ENCODE measurements around the gene MTRF1L.

The MTRF1L gene

GRCh38 chr6:153031335-153031955, 28.9 kb upstream of the MTRF1L start:
- Histone ChIP-seq H3K4me1 (ENCODE audit: control insufficient read depth, low read length) (no peaks in the 10 kb centered on the region), H3K27ac (ENCODE audit: low read depth, low read length) (no peak overlapping the region), H3K4me2 (ENCODE audit: low read length) (no peak overlapping the region), H3K27me3 (ENCODE audit: control insufficient read depth, low read length) (peaks cover 5% of the 10 kb centered on the region; the same call in 1 of the 2 replicates), H3F3A (ENCODE audit: control insufficient read depth, insufficient read depth) (no peaks in the 10 kb centered on the region), H3K36me3 (ENCODE audit: control insufficient read depth, low read length) (no peaks in the 10 kb centered on the region), H3K79me2 (ENCODE audit: control insufficient read depth, low read length) (no peaks in the 10 kb centered on the region), H3K4me3 (ENCODE audit: low read length) (no peak overlapping the region), H4K20me1 (ENCODE audit: control insufficient read depth, insufficient read depth, low read depth, low read length) (no peaks in the 10 kb centered on the region), H3K9me2 (replicated peaks; ENCODE audit: control insufficient read depth, low read length) (no peaks in the 10 kb centered on the region), H3K9me3 (ENCODE audit: control insufficient read depth, insufficient read depth, low read length) (no peaks in the 10 kb centered on the region)
- TF ChIP-seq CTCF (IDR thresholded peaks at IDR 0.05; ENCODE audit: low read depth, low read length, poor library complexity, severe bottlenecking) (no peak), EZH2phosphoT487 (IDR thresholded peaks at IDR 0.05; ENCODE audit: borderline replicate concordance, low read length) (no peak)

GRCh38 chr6:153028963-153029362, 26.5 kb upstream of the MTRF1L start:
- Histone ChIP-seq H4K20me1 (ENCODE audit: control insufficient read depth, insufficient read depth, low read depth, low read length) (no peaks in the 10 kb centered on the region), H3K4me3 (ENCODE audit: low read length) (no peak overlapping the region), H3K4me2 (ENCODE audit: low read length) (no peak overlapping the region), H3F3A (ENCODE audit: control insufficient read depth, insufficient read depth) (no peaks in the 10 kb centered on the region), H3K9me2 (replicated peaks; ENCODE audit: control insufficient read depth, low read length) (no peaks in the 10 kb centered on the region), H3K27me3 (ENCODE audit: control insufficient read depth, low read length) (peaks cover 15% of the 10 kb centered on the region; the same call in 1 of the 2 replicates), H3K4me1 (ENCODE audit: control insufficient read depth, low read length) (no peaks in the 10 kb centered on the region), H3K27ac (ENCODE audit: low read depth, low read length) (no peak overlapping the region), H3K36me3 (ENCODE audit: control insufficient read depth, low read length) (no peaks in the 10 kb centered on the region), H3K79me2 (ENCODE audit: control insufficient read depth, low read length) (no peaks in the 10 kb centered on the region), H3K9me3 (ENCODE audit: control insufficient read depth, insufficient read depth, low read length) (no peaks in the 10 kb centered on the region)
- TF ChIP-seq EZH2phosphoT487 (IDR thresholded peaks at IDR 0.05; ENCODE audit: borderline replicate concordance, low read length) = no peak
- no peak for TF ChIP-seq CTCF (IDR thresholded peaks at IDR 0.05; ENCODE audit: low read depth, low read length, poor library complexity, severe bottlenecking)

GRCh38 chr6:153028286-153028685, 25.8 kb upstream of the MTRF1L start:
- H3K36me3 ChIP-seq (ENCODE audit: control insufficient read depth, low read length) = no peaks in the 10 kb centered on the region
- no peak overlapping the region for H3K27ac ChIP-seq (ENCODE audit: low read depth, low read length)
- H3K9me3 ChIP-seq (ENCODE audit: control insufficient read depth, insufficient read depth, low read length) = no peaks in the 10 kb centered on the region
- H3K9me2 ChIP-seq (replicated peaks; ENCODE audit: control insufficient read depth, low read length) = no peaks in the 10 kb centered on the region
- no peaks in the 10 kb centered on the region for H3F3A ChIP-seq (ENCODE audit: control insufficient read depth, insufficient read depth)
- peaks cover 17% of the 10 kb centered on the region; the same call in 1 of the 2 replicates for H3K27me3 ChIP-seq (ENCODE audit: control insufficient read depth, low read length)
- TF ChIP-seq CTCF (IDR thresholded peaks at IDR 0.05; ENCODE audit: low read depth, low read length, poor library complexity, severe bottlenecking) = no peak
- no peak for TF ChIP-seq EZH2phosphoT487 (IDR thresholded peaks at IDR 0.05; ENCODE audit: borderline replicate concordance, low read length)
- no peaks in the 10 kb centered on the region for H3K79me2 ChIP-seq (ENCODE audit: control insufficient read depth, low read length)
- H3K4me2 ChIP-seq (ENCODE audit: low read length) = no peak overlapping the region
- no peaks in the 10 kb centered on the region for H3K4me1 ChIP-seq (ENCODE audit: control insufficient read depth, low read length)
- no peak overlapping the region for H3K4me3 ChIP-seq (ENCODE audit: low read length)
- no peaks in the 10 kb centered on the region for H4K20me1 ChIP-seq (ENCODE audit: control insufficient read depth, insufficient read depth, low read depth, low read length)

Measured in DOHH2 (cell line).